ENCODE measurements around the gene SMIM26. TPM values are rescaled to one million over a fixed set of nuclear protein-coding genes. Genes with fewer than 3 reads are reported as not detected.
A peak's percentile ranks its signal among the peaks of the same experiment; 100 is the strongest.

Gene SMIM26
- polyA plus RNA-seq, 2 of the 4 experiments (the other 2 are of a cell fraction): 209 to 291 TPM

DNA sequence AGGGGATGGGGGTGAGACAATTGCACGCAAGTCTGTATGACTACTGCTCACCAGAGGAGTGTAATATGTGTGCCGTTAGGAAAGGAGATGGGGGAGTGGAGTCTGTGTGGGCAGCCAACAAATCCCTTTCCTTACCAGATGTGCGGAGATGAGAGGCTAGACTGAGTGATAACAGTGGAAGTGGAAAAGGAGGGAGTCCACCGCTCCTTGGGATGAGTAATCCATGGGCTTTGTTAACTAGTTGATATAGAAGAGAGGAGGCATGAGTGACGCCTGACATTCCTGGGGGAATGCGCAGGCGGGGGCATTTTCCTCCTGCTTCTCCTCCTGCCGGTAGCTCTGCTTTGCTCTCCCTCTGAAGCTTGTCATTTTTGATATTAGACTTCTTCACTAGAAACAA is 13.5 kb upstream of the SMIM26 start:
- no peak for DNase-seq (ENCODE audit: low read depth in 1 of 2, low spot score in 1 of 2)
- H3K27ac ChIP-seq: no peak overlapping the region
- no peak for TF ChIP-seq ZSCAN20 (CRISPR knock-in tag; IDR thresholded peaks at IDR 0.05)
- no peak for TF ChIP-seq ZC3H11A (IDR thresholded peaks at IDR 0.05)
- no peak for TF ChIP-seq ESRRA (IDR thresholded peaks at IDR 0.05; ENCODE audit: borderline replicate concordance, low read length)
- no peak for TF ChIP-seq POLR2A (IDR thresholded peaks at IDR 0.05; ENCODE audit: low read length)
- TF ChIP-seq TP53 (CRISPR knock-in tag; IDR thresholded peaks at IDR 0.05): no peak
- TF ChIP-seq NPAS2 (CRISPR knock-in tag; IDR thresholded peaks at IDR 0.05; ENCODE audit: borderline replicate concordance): no peak
- TF ChIP-seq, protein P1, sequence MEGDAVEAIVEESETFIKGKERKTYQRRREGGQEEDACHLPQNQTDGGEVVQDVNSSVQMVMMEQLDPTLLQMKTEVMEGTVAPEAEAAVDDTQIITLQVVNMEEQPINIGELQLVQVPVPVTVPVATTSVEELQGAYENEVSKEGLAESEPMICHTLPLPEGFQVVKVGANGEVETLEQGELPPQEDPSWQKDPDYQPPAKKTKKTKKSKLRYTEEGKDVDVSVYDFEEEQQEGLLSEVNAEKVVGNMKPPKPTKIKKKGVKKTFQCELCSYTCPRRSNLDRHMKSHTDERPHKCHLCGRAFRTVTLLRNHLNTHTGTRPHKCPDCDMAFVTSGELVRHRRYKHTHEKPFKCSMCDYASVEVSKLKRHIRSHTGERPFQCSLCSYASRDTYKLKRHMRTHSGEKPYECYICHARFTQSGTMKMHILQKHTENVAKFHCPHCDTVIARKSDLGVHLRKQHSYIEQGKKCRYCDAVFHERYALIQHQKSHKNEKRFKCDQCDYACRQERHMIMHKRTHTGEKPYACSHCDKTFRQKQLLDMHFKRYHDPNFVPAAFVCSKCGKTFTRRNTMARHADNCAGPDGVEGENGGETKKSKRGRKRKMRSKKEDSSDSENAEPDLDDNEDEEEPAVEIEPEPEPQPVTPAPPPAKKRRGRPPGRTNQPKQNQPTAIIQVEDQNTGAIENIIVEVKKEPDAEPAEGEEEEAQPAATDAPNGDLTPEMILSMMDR (IDR thresholded peaks at IDR 0.05): no peak
- no peak for TF ChIP-seq CHD4 (IDR thresholded peaks at IDR 0.05; ENCODE audit: borderline replicate concordance)
- TF ChIP-seq, protein P2, sequence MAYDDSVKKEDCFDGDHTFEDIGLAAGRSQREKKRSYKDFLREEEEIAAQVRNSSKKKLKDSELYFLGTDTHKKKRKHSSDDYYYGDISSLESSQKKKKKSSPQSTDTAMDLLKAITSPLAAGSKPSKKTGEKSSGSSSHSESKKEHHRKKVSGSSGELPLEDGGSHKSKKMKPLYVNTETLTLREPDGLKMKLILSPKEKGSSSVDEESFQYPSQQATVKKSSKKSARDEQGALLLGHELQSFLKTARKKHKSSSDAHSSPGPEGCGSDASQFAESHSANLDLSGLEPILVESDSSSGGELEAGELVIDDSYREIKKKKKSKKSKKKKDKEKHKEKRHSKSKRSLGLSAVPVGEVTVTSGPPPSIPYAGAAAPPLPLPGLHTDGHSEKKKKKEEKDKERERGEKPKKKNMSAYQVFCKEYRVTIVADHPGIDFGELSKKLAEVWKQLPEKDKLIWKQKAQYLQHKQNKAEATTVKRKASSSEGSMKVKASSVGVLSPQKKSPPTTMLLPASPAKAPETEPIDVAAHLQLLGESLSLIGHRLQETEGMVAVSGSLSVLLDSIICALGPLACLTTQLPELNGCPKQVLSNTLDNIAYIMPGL (CRISPR knock-in tag; IDR thresholded peaks at IDR 0.05; ENCODE audit: borderline replicate concordance): no peak
- TF ChIP-seq, protein P3, sequence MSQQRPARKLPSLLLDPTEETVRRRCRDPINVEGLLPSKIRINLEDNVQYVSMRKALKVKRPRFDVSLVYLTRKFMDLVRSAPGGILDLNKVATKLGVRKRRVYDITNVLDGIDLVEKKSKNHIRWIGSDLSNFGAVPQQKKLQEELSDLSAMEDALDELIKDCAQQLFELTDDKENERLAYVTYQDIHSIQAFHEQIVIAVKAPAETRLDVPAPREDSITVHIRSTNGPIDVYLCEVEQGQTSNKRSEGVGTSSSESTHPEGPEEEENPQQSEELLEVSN (IDR thresholded peaks at IDR 0.05; ENCODE audit: borderline replicate concordance, low read depth): no peak
- no peak for TF ChIP-seq EP300 (IDR thresholded peaks at IDR 0.05)
- no peak overlapping the region for H3K4me2 ChIP-seq
- H3K4me3 ChIP-seq: no peak overlapping the region
- ChIA-PET POLR2A (no interaction called here), CTCF (interaction anchor here (1.0 kb wide), 1 partner anchor 13 kb away, joined by 3 read pairs; no protein-coding TSS in a partner anchor)
- H3K9me3 ChIP-seq: no peaks in the 10 kb centered on the region
- H3K4me1 ChIP-seq: no peaks in the 10 kb centered on the region
- WGBS (ENCODE audit: missing lambda C conversion rate): 94% methylated on average over 8 of the region's 8 CpGs
- ATAC-seq: no peak
- FAIRE-seq: no peak

DNA sequence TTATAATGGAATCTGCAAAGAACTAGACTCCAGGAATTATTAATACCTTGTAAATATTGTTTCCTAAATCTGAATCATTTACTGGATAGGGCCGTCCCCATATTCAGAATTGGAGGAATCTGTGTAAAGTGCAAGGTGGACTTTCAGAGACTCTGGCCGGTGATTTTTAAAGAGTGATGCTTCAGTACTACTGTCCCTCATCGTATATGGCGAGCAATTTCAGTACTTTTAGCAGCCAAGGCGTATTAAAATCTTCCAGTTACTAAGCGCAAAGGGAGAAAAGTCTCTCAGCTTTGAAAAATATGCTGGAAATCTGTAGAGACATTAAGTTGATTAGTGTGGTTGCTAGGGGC is 483 bp downstream of the SMIM26 start:
- H3K9me3 ChIP-seq: no peaks in the 10 kb centered on the region
- DNase-seq (ENCODE audit: low read depth in 1 of 2, low spot score in 1 of 2): peak in 1 of 2 experiments; percentile 26
- 4% methylated on average over 6 of the region's 6 CpGs for WGBS (ENCODE audit: missing lambda C conversion rate)
- ATAC-seq: peak; percentile 54 to 63; a peak in 5 of 6 replicates
- H3K4me2 ChIP-seq: peak overlapping the region; percentile 78
- TF ChIP-seq RAD21 (conservative IDR thresholded peaks at IDR 0.05 in 1 of 2, IDR thresholded peaks at IDR 0.05 in 1 of 2) (no peak), KDM5A (IDR thresholded peaks at IDR 0.05) (peak; percentile 17; the same call in 1 of the 2 replicates), PHF8 (IDR thresholded peaks at IDR 0.05; ENCODE audit: borderline replicate concordance, low read depth) (0 out of 2 replicates have a peak, but pooled peaks have one; percentile 39)
- peak overlapping the region; percentile 65 for H3K4me3 ChIP-seq
- peaks cover 12% of the 10 kb centered on the region; the same call in 1 of the 3 replicates for H3K4me1 ChIP-seq
- POLR2A ChIA-PET: interaction anchor here (2.5 kb wide), 1 partner anchor 60 kb away, joined by 16 read pairs; the partner anchor contains the start of gene SEC23B
- FAIRE-seq: no peak
- peak overlapping the region; percentile 85 to 94 for H3K27ac ChIP-seq
- CTCF ChIA-PET: no interaction called here

DNA sequence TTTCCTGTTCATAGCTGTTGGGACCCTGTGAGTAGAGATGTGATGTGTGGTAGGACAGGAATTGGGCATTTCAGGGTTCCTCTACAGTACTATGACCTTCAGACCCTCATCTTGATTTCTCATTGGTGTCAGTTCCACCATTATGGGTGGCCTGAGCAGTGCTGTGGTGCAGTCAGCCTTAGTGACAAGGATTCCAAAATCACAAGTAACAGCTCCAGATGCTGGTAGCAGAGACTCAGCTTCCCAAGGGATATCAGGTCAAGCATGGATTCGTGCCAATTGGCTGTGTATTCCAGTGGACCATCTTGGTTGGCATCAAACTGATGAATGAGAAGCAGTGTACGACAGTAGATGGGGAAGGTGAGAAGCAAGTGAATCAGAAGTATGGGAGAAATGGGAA is 3.8 kb downstream of the SMIM26 start:
- 89% methylated on average over 2 of the region's 2 CpGs for WGBS (ENCODE audit: missing lambda C conversion rate)
- POLR2A ChIA-PET: interaction anchor here (0.6 to 1.9 kb wide), 2 partner anchors 9 to 1166 kb away, joined by 3 to 5 read pairs; no protein-coding TSS in a partner anchor
- ATAC-seq (no peak), FAIRE-seq (no peak), DNase-seq (ENCODE audit: low read depth in 1 of 2, low spot score in 1 of 2) (no peak)
- no peak overlapping the region for H3K4me2 ChIP-seq
- no peaks in the 10 kb centered on the region for H3K9me3 ChIP-seq
- TF ChIP-seq RNF2 (IDR thresholded peaks at IDR 0.05; ENCODE audit: borderline replicate concordance, low read depth): no peak
- TF ChIP-seq, protein P4, sequence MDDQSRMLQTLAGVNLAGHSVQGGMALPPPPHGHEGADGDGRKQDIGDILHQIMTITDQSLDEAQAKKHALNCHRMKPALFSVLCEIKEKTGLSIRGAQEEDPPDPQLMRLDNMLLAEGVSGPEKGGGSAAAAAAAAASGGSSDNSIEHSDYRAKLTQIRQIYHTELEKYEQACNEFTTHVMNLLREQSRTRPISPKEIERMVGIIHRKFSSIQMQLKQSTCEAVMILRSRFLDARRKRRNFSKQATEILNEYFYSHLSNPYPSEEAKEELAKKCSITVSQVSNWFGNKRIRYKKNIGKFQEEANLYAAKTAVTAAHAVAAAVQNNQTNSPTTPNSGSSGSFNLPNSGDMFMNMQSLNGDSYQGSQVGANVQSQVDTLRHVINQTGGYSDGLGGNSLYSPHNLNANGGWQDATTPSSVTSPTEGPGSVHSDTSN (IDR thresholded peaks at IDR 0.05): no peak
- no peak for TF ChIP-seq CHD2 (IDR thresholded peaks at IDR 0.05; ENCODE audit: low read length, partially characterized antibody)
- TF ChIP-seq GATA3 (IDR thresholded peaks at IDR 0.05; ENCODE audit: borderline replicate concordance): no peak
- TF ChIP-seq ESRRA (IDR thresholded peaks at IDR 0.05; ENCODE audit: borderline replicate concordance, low read length): no peak
- TF ChIP-seq POLR2AphosphoS2 (conservative IDR thresholded peaks at IDR 0.05; ENCODE audit: low read length): no peak
- no peak for TF ChIP-seq ZC3H11A (IDR thresholded peaks at IDR 0.05)
- TF ChIP-seq, protein P5, sequence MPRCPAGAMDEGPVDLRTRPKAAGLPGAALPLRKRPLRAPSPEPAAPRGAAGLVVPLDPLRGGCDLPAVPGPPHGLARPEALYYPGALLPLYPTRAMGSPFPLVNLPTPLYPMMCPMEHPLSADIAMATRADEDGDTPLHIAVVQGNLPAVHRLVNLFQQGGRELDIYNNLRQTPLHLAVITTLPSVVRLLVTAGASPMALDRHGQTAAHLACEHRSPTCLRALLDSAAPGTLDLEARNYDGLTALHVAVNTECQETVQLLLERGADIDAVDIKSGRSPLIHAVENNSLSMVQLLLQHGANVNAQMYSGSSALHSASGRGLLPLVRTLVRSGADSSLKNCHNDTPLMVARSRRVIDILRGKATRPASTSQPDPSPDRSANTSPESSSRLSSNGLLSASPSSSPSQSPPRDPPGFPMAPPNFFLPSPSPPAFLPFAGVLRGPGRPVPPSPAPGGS (IDR thresholded peaks at IDR 0.05): no peak
- no peak for TF ChIP-seq CEBPB (IDR thresholded peaks at IDR 0.05)
- TF ChIP-seq HOXA7 (CRISPR knock-in tag; IDR thresholded peaks at IDR 0.05): no peak
- no peak for TF ChIP-seq NPAS2 (CRISPR knock-in tag; IDR thresholded peaks at IDR 0.05; ENCODE audit: borderline replicate concordance)
- TF ChIP-seq FOSB (CRISPR knock-in tag; IDR thresholded peaks at IDR 0.05): no peak
- CTCF ChIA-PET: interaction anchor here (1.1 to 1.5 kb wide), 4 partner anchors 9 to 19 kb away, joined by 3 to 7 read pairs (median 3); partner anchors contain the start of gene DTD1
- H3K4me3 ChIP-seq: no peak overlapping the region
- H3K27ac ChIP-seq: no peak overlapping the region
- peaks cover 12% of the 10 kb centered on the region; the same call in 1 of the 3 replicates for H3K4me1 ChIP-seq

All from A549 (cell line).